ENCODE results near the gene FEM1A. TPM values are rescaled to one million over a fixed set of nuclear protein-coding genes. Genes with fewer than 3 reads are reported as not detected.
"Not testable (repeated sequence)": the region's sequence is repeated elsewhere in the genome, so short reads cannot be mapped to it uniquely, and the experiment has no call there.

Gene FEM1A
- total and polyA plus RNA-seq, 4 experiments from 2014 or later, result 1.3 to 16.7 (median 9.9) TPM

GRCh38 chr19:4775627-4776152, 15.8 kb upstream of the FEM1A start:
- ChIA-PET POLR2A (ENCODE audit: partially characterized antibody) (no interaction called here), CTCF (ENCODE audit: partially characterized antibody) (no interaction called here)
- H3K27me3 Mint-ChIP-seq, result peaks cover 14 to 20% of the 10 kb centered on the region in 2 donors
- peaks cover 0 to 3% (median 0%) of the 10 kb centered on the region in 4 donors for H3K4me1 Mint-ChIP-seq
- no peak overlapping the region for H3K27ac ChIP-seq (ENCODE audit: low read depth, low read length)
- H3K36me3 ChIP-seq (ENCODE audit: insufficient read depth, low read length), result no peaks in the 10 kb centered on the region
- H3K4me1 ChIP-seq (ENCODE audit: insufficient read depth, low read length), result no peaks in the 10 kb centered on the region
- H3K27ac Mint-ChIP-seq, result no peak overlapping the region
- intact Hi-C loops (cut with micrococcal nuclease), result no loop called here
- no peaks in the 10 kb centered on the region for H3K27me3 ChIP-seq (ENCODE audit: insufficient read depth, low read length)
- no peaks in the 10 kb centered on the region for H3K9me3 ChIP-seq (ENCODE audit: control insufficient read depth in 1 of 2, low read length in 2 of 2)
- no peak overlapping the region for H3K4me3 Mint-ChIP-seq
- peaks cover 0 to 4% (median 1%) of the 10 kb centered on the region in 8 donors for H3K9me3 Mint-ChIP-seq
- peaks cover 0 to 3% of the 10 kb centered on the region in 2 donors for H3K36me3 Mint-ChIP-seq
- H3K4me3 ChIP-seq (ENCODE audit: low read length in 2 of 2), result no peak overlapping the region
- DNase-seq, result no peak

GRCh38 chr19:4776436-4777211, 14.9 kb upstream of the FEM1A start:
- ChIA-PET POLR2A (ENCODE audit: partially characterized antibody) (no interaction called here), CTCF (ENCODE audit: partially characterized antibody) (interaction anchor here (2.2 kb wide), 1 partner anchor 14 kb away, joined by 10 read pairs; the partner anchor contains the start of gene FEM1A)
- DNase-seq, result no peak
- Mint-ChIP-seq H3K4me3 (no peak overlapping the region), H3K27ac (no peak overlapping the region), H3K27me3 (peaks cover 16 to 24% of the 10 kb centered on the region in 2 donors), H3K36me3 (peaks cover 0 to 8% of the 10 kb centered on the region in 2 donors), H3K4me1 (peaks cover 0 to 3% (median 0%) of the 10 kb centered on the region in 4 donors), H3K9me3 (peaks cover 0 to 11% (median 8%) of the 10 kb centered on the region in 8 donors)
- no peaks in the 10 kb centered on the region for H3K36me3 ChIP-seq (ENCODE audit: insufficient read depth, low read length)
- H3K27me3 ChIP-seq (ENCODE audit: insufficient read depth, low read length), result no peaks in the 10 kb centered on the region
- H3K27ac ChIP-seq (ENCODE audit: low read depth, low read length), result no peak overlapping the region
- no peaks in the 10 kb centered on the region for H3K4me1 ChIP-seq (ENCODE audit: insufficient read depth, low read length)
- no peak overlapping the region for H3K4me3 ChIP-seq (ENCODE audit: low read length in 2 of 2)
- H3K9me3 ChIP-seq (ENCODE audit: control insufficient read depth in 1 of 2, low read length in 2 of 2), result no peaks in the 10 kb centered on the region
- intact Hi-C loops (cut with micrococcal nuclease), result no loop called here

- H3K27me3 Mint-ChIP-seq, result peaks cover 17 to 21% of the 10 kb centered on the region in 2 donors
- H3K36me3 Mint-ChIP-seq, result not testable (repeated sequence)
These were observed 13.4 kb upstream of the FEM1A start for GRCh38 chr19:4778124-4778523.

GRCh38 chr19:4780860-4781259, 10.7 kb upstream of the FEM1A start:
- intact Hi-C loops (cut with micrococcal nuclease), result no loop called here
- Histone ChIP-seq H3K4me3 (ENCODE audit: low read length in 2 of 2) (no peak overlapping the region), H3K4me1 (ENCODE audit: insufficient read depth, low read length) (no peaks in the 10 kb centered on the region), H3K9me3 (ENCODE audit: control insufficient read depth in 1 of 2, low read length in 2 of 2) (no peaks in the 10 kb centered on the region), H3K36me3 (ENCODE audit: insufficient read depth, low read length) (no peaks in the 10 kb centered on the region), H3K27me3 (ENCODE audit: insufficient read depth, low read length) (no peaks in the 10 kb centered on the region), H3K27ac (ENCODE audit: low read depth, low read length) (no peak overlapping the region)
- Mint-ChIP-seq H3K27ac (peak overlapping the region in 1 of 7 donors; percentile 8), H3K36me3 (peaks cover 0 to 6% of the 10 kb centered on the region in 2 donors), H3K4me3 (no peak overlapping the region), H3K27me3 (peaks cover 12 to 13% of the 10 kb centered on the region in 2 donors), H3K4me1 (no peaks in the 10 kb centered on the region), H3K9me3 (peaks cover 0 to 13% (median 8%) of the 10 kb centered on the region in 8 donors)
- ChIA-PET POLR2A (ENCODE audit: partially characterized antibody) (no interaction called here), CTCF (ENCODE audit: partially characterized antibody) (interaction anchor here (1.1 kb wide), 1 partner anchor 43 kb away, joined by 4 read pairs; no protein-coding TSS in a partner anchor)
- DNase-seq, result no peak

More at GRCh38 chr19:4778124-4778523, 13.4 kb upstream of the FEM1A start:
- POLR2A ChIA-PET (ENCODE audit: partially characterized antibody); H3K4me3 ChIP-seq (ENCODE audit: low read length in 2 of 2); H3K27me3 ChIP-seq (ENCODE audit: insufficient read depth, low read length); H3K4me1 ChIP-seq (ENCODE audit: insufficient read depth, low read length); intact Hi-C loops (cut with micrococcal nuclease); H3K27ac Mint-ChIP-seq; H3K36me3 ChIP-seq (ENCODE audit: insufficient read depth, low read length); H3K4me1 Mint-ChIP-seq; H3K9me3 ChIP-seq (ENCODE audit: control insufficient read depth in 1 of 2, low read length in 2 of 2); H3K27ac ChIP-seq (ENCODE audit: low read depth, low read length); DNase-seq; H3K4me3 Mint-ChIP-seq: not testable (repeated sequence)
- peaks cover 0 to 13% (median 9%) of the 10 kb centered on the region in 8 donors for H3K9me3 Mint-ChIP-seq
- CTCF ChIA-PET (ENCODE audit: partially characterized antibody), result interaction anchor here (2.2 kb wide), 1 partner anchor 13 kb away, joined by 10 read pairs; the partner anchor contains the start of gene FEM1A

GRCh38 chr19:4781801-4782200, 9.7 kb upstream of the FEM1A start:
- ChIA-PET CTCF (ENCODE audit: partially characterized antibody) (interaction anchor here (0.8 to 1.8 kb wide), 3 partner anchors 9 to 1353 kb away, joined by 4 to 8 read pairs (median 5); partner anchors contain the start of gene FEM1A), POLR2A (ENCODE audit: partially characterized antibody) (no interaction called here)
- no peak overlapping the region for H3K4me3 ChIP-seq (ENCODE audit: low read length in 2 of 2)
- intact Hi-C loops (cut with micrococcal nuclease), result no loop called here
- H3K9me3 ChIP-seq (ENCODE audit: control insufficient read depth in 1 of 2, low read length in 2 of 2), result no peaks in the 10 kb centered on the region
- H3K9me3 Mint-ChIP-seq, result peaks cover 0 to 13% (median 8%) of the 10 kb centered on the region in 8 donors
- no peaks in the 10 kb centered on the region for H3K4me1 Mint-ChIP-seq
- peaks cover 8 to 11% of the 10 kb centered on the region in 2 donors for H3K27me3 Mint-ChIP-seq
- no peaks in the 10 kb centered on the region for H3K36me3 ChIP-seq (ENCODE audit: insufficient read depth, low read length)
- H3K27ac ChIP-seq (ENCODE audit: low read depth, low read length), result no peak overlapping the region
- peaks cover 0 to 6% of the 10 kb centered on the region in 2 donors for H3K36me3 Mint-ChIP-seq
- no peaks in the 10 kb centered on the region for H3K27me3 ChIP-seq (ENCODE audit: insufficient read depth, low read length)
- no peak overlapping the region for H3K4me3 Mint-ChIP-seq
- no peaks in the 10 kb centered on the region for H3K4me1 ChIP-seq (ENCODE audit: insufficient read depth, low read length)
- no peak for DNase-seq
- H3K27ac Mint-ChIP-seq, result peak overlapping the region in 1 of 7 donors; percentile 75

- Mint-ChIP-seq H3K4me3 (peak overlapping the region in 1 of 8 donors; percentile 32), H3K27me3 (peaks cover 5 to 10% of the 10 kb centered on the region in 2 donors)
- POLR2A ChIA-PET (ENCODE audit: partially characterized antibody); H3K27ac Mint-ChIP-seq; H3K4me1 Mint-ChIP-seq; H3K9me3 ChIP-seq (ENCODE audit: control insufficient read depth in 1 of 2, low read length in 2 of 2); CTCF ChIA-PET (ENCODE audit: partially characterized antibody); H3K27me3 ChIP-seq (ENCODE audit: insufficient read depth, low read length); H3K4me1 ChIP-seq (ENCODE audit: insufficient read depth, low read length); DNase-seq; H3K36me3 ChIP-seq (ENCODE audit: insufficient read depth, low read length); H3K9me3 Mint-ChIP-seq; H3K4me3 ChIP-seq (ENCODE audit: low read length in 2 of 2); H3K27ac ChIP-seq (ENCODE audit: low read depth, low read length); intact Hi-C loops (cut with micrococcal nuclease); H3K36me3 Mint-ChIP-seq: not testable (repeated sequence)
These were observed 5.0 kb upstream of the FEM1A start for GRCh38 chr19:4786412-4787016.
